Measurements from ENCODE around the gene OTOF. TPM values are rescaled to one million over a fixed set of nuclear protein-coding genes. Genes with fewer than 3 reads are reported as not detected.
"Not testable (repeated sequence)": the region's sequence is repeated elsewhere in the genome, so short reads cannot be mapped to it uniquely, and the experiment has no call there.

Gene OTOF
- total and polyA plus RNA-seq, 2 experiments from 2014 or later, result 0.38 to 0.43 TPM

GRCh38 chr2:26470601-26471260, 7.2 kb downstream of the OTOF start:
- no peaks in the 10 kb centered on the region for H3K36me3 ChIP-seq (ENCODE audit: low read depth)
- in situ Hi-C loops (cut with MboI), result no loop called here
- no peak for DNase-seq

GRCh38 chr2:26469955-26470354, 8.0 kb downstream of the OTOF start:
- Histone ChIP-seq H3K9ac (no peak overlapping the region), H3K4me3 (no peak overlapping the region), H4K20me1 (ENCODE audit: insufficient read depth) (no peaks in the 10 kb centered on the region), H3K4me2 (ENCODE audit: unreplicated experiment) (no peak overlapping the region), H3K4me1 (ENCODE audit: insufficient read depth) (no peaks in the 10 kb centered on the region), H3K27ac (no peak overlapping the region), H3K27me3 (replicated peaks; ENCODE audit: insufficient read depth) (no peaks in the 10 kb centered on the region), H3K9me2 (ENCODE audit: insufficient read depth) (no peaks in the 10 kb centered on the region), H2AFZ (no peak overlapping the region), H3F3A (ENCODE audit: insufficient read depth) (no peaks in the 10 kb centered on the region; the same call in 1 of the 2 replicates), H3K9me3 (ENCODE audit: low read depth) (no peaks in the 10 kb centered on the region), H3K79me2 (ENCODE audit: insufficient read depth) (no peaks in the 10 kb centered on the region), H3K36me3 (ENCODE audit: low read depth) (no peaks in the 10 kb centered on the region)
- in situ Hi-C loops (cut with MboI), result no loop called here
- DNase-seq, result no peak
- 55 to 58% methylated on average over 7 of the region's 7 CpGs for WGBS, 2 experiments (ENCODE audit: low coverage in 1 of 2, low lambda C conversion rate in 2 of 2, missing lambda C conversion rate in 2 of 2)
- no peak for TF ChIP-seq EZH2 (IDR thresholded peaks at IDR 0.05; ENCODE audit: insufficient read depth, poor library complexity, severe bottlenecking)

More at GRCh38 chr2:26470601-26471260, 7.2 kb downstream of the OTOF start:
- no peaks in the 10 kb centered on the region for H4K20me1 ChIP-seq (ENCODE audit: insufficient read depth)
- no peaks in the 10 kb centered on the region for H3K9me2 ChIP-seq (ENCODE audit: insufficient read depth)
- no peak overlapping the region for H3K4me2 ChIP-seq (ENCODE audit: unreplicated experiment)
- no peak overlapping the region for H3K4me3 ChIP-seq
- 65 to 74% methylated on average over 9 of the region's 9 CpGs for WGBS, 2 experiments (ENCODE audit: low coverage in 1 of 2, low lambda C conversion rate in 2 of 2, missing lambda C conversion rate in 2 of 2)
- no peak overlapping the region for H3K27ac ChIP-seq
- no peaks in the 10 kb centered on the region for H3K27me3 ChIP-seq (replicated peaks; ENCODE audit: insufficient read depth)
- H3K79me2 ChIP-seq (ENCODE audit: insufficient read depth), result no peaks in the 10 kb centered on the region
- no peak overlapping the region for H3K9ac ChIP-seq
- H3F3A ChIP-seq (ENCODE audit: insufficient read depth), result no peaks in the 10 kb centered on the region; the same call in 1 of the 2 replicates
- no peaks in the 10 kb centered on the region for H3K4me1 ChIP-seq (ENCODE audit: insufficient read depth)
- TF ChIP-seq EZH2 (IDR thresholded peaks at IDR 0.05; ENCODE audit: insufficient read depth, poor library complexity, severe bottlenecking) (no peak), EZH2phosphoT487 (IDR thresholded peaks at IDR 0.05; ENCODE audit: insufficient read depth, low read depth) (no peak)
- no peaks in the 10 kb centered on the region for H3K9me3 ChIP-seq (ENCODE audit: low read depth)
- no peak overlapping the region for H2AFZ ChIP-seq

GRCh38 chr2:26469092-26469710, 8.7 kb downstream of the OTOF start:
- Histone ChIP-seq H3K36me3 (ENCODE audit: low read depth) (no peaks in the 10 kb centered on the region), H3K4me2 (ENCODE audit: unreplicated experiment) (no peak overlapping the region), H3K79me2 (ENCODE audit: insufficient read depth) (no peaks in the 10 kb centered on the region), H3K27ac (no peak overlapping the region), H4K20me1 (ENCODE audit: insufficient read depth) (no peaks in the 10 kb centered on the region), H3K9ac (no peak overlapping the region), H3K4me3 (no peak overlapping the region), H3F3A (ENCODE audit: insufficient read depth) (no peaks in the 10 kb centered on the region; the same call in 1 of the 2 replicates), H3K4me1 (ENCODE audit: insufficient read depth) (no peaks in the 10 kb centered on the region), H2AFZ (no peak overlapping the region), H3K9me3 (ENCODE audit: low read depth) (no peaks in the 10 kb centered on the region), H3K27me3 (replicated peaks; ENCODE audit: insufficient read depth) (no peaks in the 10 kb centered on the region), H3K9me2 (ENCODE audit: insufficient read depth) (no peaks in the 10 kb centered on the region)
- peak; percentile 45 for DNase-seq
- 6% methylated on average over 5 of the region's 5 CpGs for WGBS, 2 experiments (ENCODE audit: low coverage in 1 of 2, low lambda C conversion rate in 2 of 2, missing lambda C conversion rate in 2 of 2)
- in situ Hi-C loops (cut with MboI), result no loop called here
- no peak for TF ChIP-seq EZH2phosphoT487 (IDR thresholded peaks at IDR 0.05; ENCODE audit: insufficient read depth, low read depth)
- no peak for TF ChIP-seq EZH2 (IDR thresholded peaks at IDR 0.05; ENCODE audit: insufficient read depth, poor library complexity, severe bottlenecking)

- in situ Hi-C loops (cut with MboI); H2AFZ ChIP-seq; H3K27ac ChIP-seq; H3K4me2 ChIP-seq (ENCODE audit: unreplicated experiment); H3K9ac ChIP-seq; H4K20me1 ChIP-seq (ENCODE audit: insufficient read depth); H3K79me2 ChIP-seq (ENCODE audit: insufficient read depth); H3K9me3 ChIP-seq (ENCODE audit: low read depth); H3K4me3 ChIP-seq; H3K27me3 ChIP-seq (replicated peaks; ENCODE audit: insufficient read depth); H3K9me2 ChIP-seq (ENCODE audit: insufficient read depth); DNase-seq; H3K36me3 ChIP-seq (ENCODE audit: low read depth); H3K4me1 ChIP-seq (ENCODE audit: insufficient read depth); H3F3A ChIP-seq (ENCODE audit: insufficient read depth): not testable (repeated sequence)
- 92 to 93% methylated on average over 1 of the region's 1 CpG for WGBS, 2 experiments (ENCODE audit: low coverage in 1 of 2, low lambda C conversion rate in 2 of 2, missing lambda C conversion rate in 2 of 2)
Measured at GRCh38 chr2:26468544-26468943, 9.4 kb downstream of the OTOF start.
